Body of pancreas (tissue), 4 donors: ENCODE measurements around the gene AP3B1.

Experiments
- CTCF ChIP-seq, 7 experiments: fragments of 450-650 bp in 4 of 7; fragments of 200-600 bp in 3 of 7; sonication (generic) in 3 of 7; IDR thresholded peaks; one replicate each; pipeline ENCODE4 v1.5.1; 2016 to 2019; ENCODE audit warnings: antibody characterized with exemption in 7 of 7
- POLR2A ChIP-seq, 3 donors: fragments of 450-650 bp; IDR thresholded peaks; one replicate each; pipeline ENCODE4 v1.6.1; 2016; ENCODE audit warnings: antibody characterized with exemption in 3 of 3, mild to moderate bottlenecking in 2 of 3

GRCh38 chr5:78279194-78279593 lies 15.3 kb downstream of the AP3B1 start:
- no peak for TF ChIP-seq CTCF (IDR thresholded peaks at IDR 0.05)
- TF ChIP-seq POLR2A (IDR thresholded peaks at IDR 0.05): no peak
